ENCODE measurements around the gene CDCP1. TPM values are rescaled to one million over a fixed set of nuclear protein-coding genes. Genes with fewer than 3 reads are reported as not detected.

CDCP1 gene
- total RNA-seq, 4 donors from 2014 or later: 14.7 to 35.9 (median 24.2) TPM

- H3K27me3 ChIP-seq: no peaks in the 10 kb centered on the region
- TF ChIP-seq POLR2A (IDR thresholded peaks at IDR 0.05) (no peak), CTCF (IDR thresholded peaks at IDR 0.05) (no peak)
- no peak overlapping the region for H3K27ac ChIP-seq
- H3K4me3 ChIP-seq (replicated peaks in 1 of 3): no peak overlapping the region
- H3K36me3 ChIP-seq: no peaks in the 10 kb centered on the region
- H3K4me1 ChIP-seq: no peaks in the 10 kb centered on the region
- 98 to 100% methylated on average over 2 of the region's 2 CpGs for WGBS, 2 donors
- DNase-seq: no peak
- intact Hi-C loops (cut with DNase I): no loop called here
- no peaks in the 10 kb centered on the region for H3K9me3 ChIP-seq
Measured at GRCh38 chr3:45106874-45107273, 39.3 kb downstream of the CDCP1 start.

GRCh38 chr3:45105855-45106671, 40.1 kb downstream of the CDCP1 start:
- WGBS, 2 donors: 81 to 90% methylated on average over 5 of the region's 5 CpGs
- no peak overlapping the region for H3K27ac ChIP-seq
- no peaks in the 10 kb centered on the region for H3K27me3 ChIP-seq
- intact Hi-C loops (cut with DNase I): no loop called here
- TF ChIP-seq POLR2A (IDR thresholded peaks at IDR 0.05) (no peak), CTCF (IDR thresholded peaks at IDR 0.05) (no peak)
- no peaks in the 10 kb centered on the region for H3K36me3 ChIP-seq
- H3K4me1 ChIP-seq: no peaks in the 10 kb centered on the region
- no peak overlapping the region for H3K4me3 ChIP-seq (replicated peaks in 1 of 3)
- no peaks in the 10 kb centered on the region for H3K9me3 ChIP-seq
- DNase-seq: no peak

- WGBS, 2 donors: 88 to 94% methylated on average over 8 of the region's 8 CpGs
- no peak for DNase-seq
- Histone ChIP-seq H3K27ac (no peak overlapping the region), H3K4me3 (replicated peaks in 1 of 3) (no peak overlapping the region), H3K27me3 (no peaks in the 10 kb centered on the region), H3K4me1 (no peaks in the 10 kb centered on the region), H3K9me3 (no peaks in the 10 kb centered on the region), H3K36me3 (no peaks in the 10 kb centered on the region)
- TF ChIP-seq POLR2A (IDR thresholded peaks at IDR 0.05): no peak
- TF ChIP-seq CTCF (IDR thresholded peaks at IDR 0.05): no peak
- intact Hi-C loops (cut with DNase I): no loop called here
Measured at GRCh38 chr3:45104715-45105711, 41.2 kb downstream of the CDCP1 start.

GRCh38 chr3:45103753-45104714, 42.1 kb downstream of the CDCP1 start:
- H3K9me3 ChIP-seq: no peaks in the 10 kb centered on the region
- H3K27me3 ChIP-seq: no peaks in the 10 kb centered on the region
- no peak overlapping the region for H3K27ac ChIP-seq
- WGBS, 2 donors: 90 to 92% methylated on average over 4 of the region's 4 CpGs
- TF ChIP-seq CTCF (IDR thresholded peaks at IDR 0.05): no peak
- TF ChIP-seq POLR2A (IDR thresholded peaks at IDR 0.05): no peak
- no peak overlapping the region for H3K4me3 ChIP-seq (replicated peaks in 1 of 3)
- no peaks in the 10 kb centered on the region for H3K36me3 ChIP-seq
- no peak for DNase-seq
- intact Hi-C loops (cut with DNase I): no loop called here
- H3K4me1 ChIP-seq: no peaks in the 10 kb centered on the region
